ENCODE results near the gene SPACA6.

Gene SPACA6

DNA sequence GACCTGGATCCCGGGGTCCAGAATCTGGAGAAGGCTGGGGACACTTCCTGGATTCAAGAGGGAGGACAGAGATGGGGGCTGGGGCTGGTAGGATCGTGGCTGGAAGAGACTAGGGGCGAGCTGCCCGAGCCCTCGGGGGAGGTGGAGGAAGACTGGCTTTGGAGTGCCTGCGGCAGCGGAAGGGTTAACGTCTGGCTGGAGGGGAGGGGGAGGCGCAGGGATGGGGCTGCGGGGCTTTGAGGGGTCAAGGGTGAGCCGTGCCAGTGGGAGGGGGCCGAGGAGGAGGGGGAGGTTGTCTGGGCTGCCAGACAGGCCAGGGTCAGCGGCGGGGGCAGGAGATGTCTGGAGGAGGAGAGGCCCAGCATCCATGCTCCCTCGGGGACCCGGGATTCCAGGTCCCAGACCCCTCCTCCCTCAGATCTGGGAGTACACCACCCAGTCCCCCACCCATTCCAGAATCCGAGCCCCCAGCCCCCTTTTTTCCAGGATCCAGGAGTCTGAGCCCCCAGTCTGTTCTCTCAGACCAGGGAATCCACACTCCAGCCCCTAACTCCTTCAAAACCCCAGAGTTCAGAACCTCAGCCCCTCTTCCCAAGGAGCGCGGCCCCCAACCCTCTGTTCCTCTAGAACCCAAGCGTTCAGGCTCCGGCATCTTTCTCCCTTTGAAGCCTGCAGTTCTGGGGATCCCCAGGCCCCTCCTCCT is 3.2 kb upstream of the SPACA6 start:
- DNase-seq, result peak; percentile 8

DNA sequence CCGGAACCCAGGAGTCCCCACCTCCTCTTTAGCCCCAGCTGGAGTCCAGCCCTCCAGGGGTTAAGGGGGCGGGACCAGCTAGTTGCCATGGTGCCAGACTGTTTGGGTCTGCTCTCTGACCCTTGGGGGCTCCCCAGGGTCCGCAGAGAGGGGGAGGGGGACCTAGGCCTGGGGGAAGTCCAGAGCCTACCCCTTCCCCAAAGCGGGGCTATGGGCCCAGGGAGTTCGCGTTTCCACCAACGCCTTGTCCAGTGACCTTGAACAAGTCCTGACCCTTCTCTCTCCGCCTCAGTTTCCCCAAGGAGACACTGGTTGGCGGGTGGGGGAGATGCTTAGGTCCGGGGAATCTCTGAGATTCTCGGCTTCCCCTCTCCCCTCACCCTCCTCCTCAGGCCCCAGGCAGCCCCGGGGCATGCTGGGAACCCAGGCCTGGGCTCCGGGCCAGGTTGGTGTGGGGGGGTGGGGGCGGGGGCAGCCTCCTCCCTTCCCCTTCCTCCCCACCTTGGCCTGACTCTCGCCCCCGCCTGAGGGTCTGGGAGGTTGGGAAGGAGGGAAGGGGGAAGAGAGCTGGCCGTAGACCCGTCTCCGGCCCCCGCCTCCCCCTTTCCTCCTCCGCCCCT is 2.6 kb upstream of the SPACA6 start:
- DNase-seq, result peak; percentile 76

DNA sequence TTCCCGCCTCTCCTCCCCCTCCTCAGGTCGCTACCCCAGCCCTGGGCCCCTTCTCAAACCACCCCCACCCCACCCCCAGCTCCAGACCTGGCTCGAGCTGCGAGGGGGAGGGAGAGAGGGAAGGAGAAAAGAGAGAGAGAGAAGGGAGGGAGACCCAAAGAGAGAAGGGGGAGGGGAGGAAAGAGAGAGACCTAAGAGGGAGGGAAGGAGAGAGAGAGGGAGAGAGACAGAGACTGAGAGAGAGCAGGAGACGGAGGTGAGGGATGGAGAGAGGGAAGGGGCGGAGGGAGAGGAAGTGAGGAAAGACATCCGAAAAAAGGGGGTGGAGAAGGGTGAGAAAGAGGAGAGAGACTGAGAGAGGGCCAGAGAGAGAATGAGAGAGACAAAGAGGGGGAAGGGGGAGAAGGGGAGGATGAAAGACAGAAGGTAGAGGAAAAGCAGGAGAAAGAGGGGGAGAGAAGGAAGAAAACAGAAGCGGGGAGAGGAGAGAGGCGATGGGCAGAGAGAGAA is 2.0 kb upstream of the SPACA6 start:
- no peak for DNase-seq

GRCh38 chr19:51691584-51692428 is 1.3 kb upstream of the SPACA6 start:
- no peak for DNase-seq

- no peak for DNase-seq
Observed at GRCh38 chr19:51692468-51692867, 662 bp upstream of the SPACA6 start.

- no peak for DNase-seq
Observed at GRCh38 chr19:51693819-51694218, 689 bp downstream of the SPACA6 start.

GRCh38 chr19:51694318-51695085 is 1.4 kb downstream of the SPACA6 start:
- DNase-seq, result no peak

DNA sequence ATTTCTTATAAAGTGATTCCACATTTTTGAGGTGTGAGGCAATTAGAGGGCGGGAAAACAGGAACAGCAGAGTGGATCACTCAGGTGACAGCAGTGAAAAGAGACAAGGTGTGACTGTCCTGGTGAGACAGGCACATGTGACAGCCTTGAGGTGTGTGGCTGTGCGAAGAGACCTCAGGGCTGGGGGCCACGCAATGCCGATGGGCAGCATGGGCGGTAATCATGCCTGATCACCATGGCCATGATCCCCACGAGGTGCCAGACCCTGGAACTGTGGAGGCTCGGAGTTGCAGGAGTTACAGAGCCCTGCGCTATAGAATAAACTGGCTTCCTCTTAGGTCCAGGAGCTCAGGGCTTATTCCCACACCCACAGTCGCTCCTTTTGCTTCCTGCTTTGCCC is 2.0 kb downstream of the SPACA6 start:
- DNase-seq, result no peak

DNA sequence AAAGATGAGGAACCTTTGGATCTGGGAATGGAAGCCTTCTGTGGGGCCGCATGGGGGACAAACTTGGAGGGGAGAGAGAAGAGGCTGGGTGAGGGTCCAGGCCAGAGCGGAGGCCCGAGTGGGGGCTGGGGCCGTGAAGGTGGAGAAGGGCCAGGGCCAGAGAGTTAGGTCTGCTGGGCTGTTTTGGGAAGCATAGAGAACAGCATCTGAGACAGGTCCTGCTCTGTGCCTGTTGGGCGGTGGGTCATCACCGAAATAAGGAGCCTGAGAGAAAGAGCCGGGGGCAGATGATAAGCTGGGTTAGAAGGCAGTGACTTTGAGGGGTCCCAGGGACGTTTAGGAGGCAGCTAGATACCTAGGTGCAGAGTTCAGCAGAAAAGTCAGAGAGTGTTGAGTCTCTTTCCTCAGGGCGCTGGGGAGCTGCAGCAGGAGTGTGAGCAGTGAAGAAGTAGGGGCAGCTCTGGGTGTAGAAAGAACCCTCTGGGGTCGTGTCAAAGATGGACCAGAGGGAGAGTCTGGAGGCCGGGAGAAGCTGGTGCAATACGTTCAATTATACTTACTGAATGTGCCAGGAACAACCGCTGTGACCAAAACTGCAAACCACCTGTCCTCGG is 2.7 kb downstream of the SPACA6 start:
- DNase-seq, result no peak

DNA sequence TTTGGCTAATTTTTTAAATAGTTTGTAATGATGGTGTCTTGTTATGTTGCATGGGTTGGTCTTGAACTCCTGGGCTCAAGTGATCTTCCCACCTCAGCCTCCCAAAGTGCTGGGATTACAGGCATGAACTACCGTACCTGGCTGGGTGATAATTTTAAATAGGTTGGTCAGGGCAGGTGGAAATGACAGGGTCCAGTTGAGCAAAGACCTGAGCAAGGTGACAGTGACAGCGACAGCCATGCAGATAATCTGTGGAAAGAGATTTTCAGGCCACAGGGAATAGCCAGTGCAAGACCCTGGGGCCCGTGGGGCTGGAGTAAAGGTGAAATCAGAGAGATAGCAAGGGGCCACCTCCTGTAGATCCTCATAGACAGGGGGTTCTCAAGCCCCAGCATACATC is 3.5 kb downstream of the SPACA6 start:
- DNase-seq, result no peak

- no peak for DNase-seq
Observed at GRCh38 chr19:51697169-51697776, 4.1 kb downstream of the SPACA6 start.

GRCh38 chr19:51698296-51698695 is 5.2 kb downstream of the SPACA6 start:
- DNase-seq, result no peak

DNA sequence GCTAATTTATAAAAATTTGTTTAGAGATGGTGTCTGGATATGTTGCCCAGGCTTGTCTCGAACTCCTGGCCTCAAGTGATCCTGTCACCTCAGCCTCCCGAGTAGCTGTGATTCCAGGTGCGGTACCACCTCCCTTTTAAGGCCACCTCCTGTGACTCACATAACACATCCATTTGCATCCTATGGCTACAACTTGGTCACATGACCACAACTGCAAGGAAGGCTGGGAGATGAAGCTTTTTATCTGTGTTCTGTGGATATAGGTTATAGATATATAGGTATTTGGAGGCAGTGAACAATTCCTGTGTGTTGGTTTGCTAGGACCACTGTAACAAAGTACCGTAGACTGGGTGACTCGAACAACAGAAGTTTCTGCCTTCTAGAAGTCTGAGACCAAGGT is 6.0 kb downstream of the SPACA6 start:
- DNase-seq, result no peak

DNA sequence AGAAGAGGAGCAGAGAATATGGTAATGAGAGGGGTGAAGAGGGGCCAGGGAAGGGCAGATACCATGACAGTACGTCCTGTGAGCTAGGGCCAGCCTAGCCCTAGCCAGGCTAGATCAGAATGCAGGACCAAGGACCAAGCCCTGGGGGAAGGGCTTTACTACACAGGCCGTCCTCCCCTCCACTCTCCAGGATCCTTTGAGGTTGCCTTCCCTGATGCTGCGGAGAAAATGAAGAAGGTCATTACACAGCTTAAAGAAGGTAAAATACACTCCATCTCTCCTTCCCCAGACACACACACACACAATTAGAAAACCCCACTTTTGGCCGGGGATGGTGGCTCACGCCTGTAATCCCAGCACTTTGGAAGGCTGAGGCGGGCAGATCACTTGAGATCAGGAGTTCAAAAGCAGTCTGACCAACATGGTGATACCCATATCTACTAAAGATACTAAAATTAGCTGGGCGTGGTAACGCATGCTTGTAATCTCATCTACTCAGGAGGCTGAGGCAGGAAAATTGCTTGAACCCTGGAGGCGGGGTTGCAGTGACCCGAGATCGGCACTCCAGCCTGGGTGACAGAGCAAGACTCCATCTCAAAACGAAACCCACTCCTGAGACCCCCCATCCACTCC is 8.5 kb downstream of the SPACA6 start:
- DNase-seq, result no peak

GRCh38 chr19:51702103-51702824 is 9.1 kb downstream of the SPACA6 start:
- peak; percentile 58 for DNase-seq

- DNase-seq, result peak; percentile 30
Observed at GRCh38 chr19:51702825-51703574, 9.9 kb downstream of the SPACA6 start.

GRCh38 chr19:51703575-51704515 is 10.7 kb downstream of the SPACA6 start:
- DNase-seq, result peak; percentile 99

- no peak for DNase-seq
Observed at GRCh38 chr19:51704626-51705025, 11.5 kb downstream of the SPACA6 start.

DNA sequence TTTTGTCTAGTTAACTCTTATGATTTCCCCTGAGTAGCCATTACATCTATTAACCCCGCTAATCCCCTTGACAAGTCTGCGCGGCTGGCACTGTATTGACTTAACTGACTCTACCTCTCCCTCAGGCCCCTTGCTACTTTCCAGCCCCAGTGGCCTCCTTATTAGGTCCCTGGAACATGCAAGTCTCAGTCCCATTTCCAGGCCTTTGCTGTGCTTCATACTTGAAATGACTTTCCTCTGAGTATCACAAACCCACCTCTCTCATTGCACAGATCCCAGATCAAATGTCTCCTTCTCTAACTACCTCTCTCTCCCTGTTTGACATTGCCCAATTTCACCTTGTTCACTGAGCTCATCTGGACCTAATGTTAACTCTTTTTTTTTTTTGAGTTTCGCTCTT is 13.2 kb downstream of the SPACA6 start:
- no peak for DNase-seq

All from CD4-positive, alpha-beta T cell treated with Interleukin-17A for 4 hours (primary cell).